ENCODE results near the gene TRPV4.

The TRPV4 gene

GRCh38 chr12:109758426-109759420 lies 74.5 kb downstream of the TRPV4 start:
- no peak overlapping the region for H3K4me3 ChIP-seq (ENCODE audit: low read length)
- DNase-seq (ENCODE audit: low read depth): no peak
- no peak for TF ChIP-seq CTCF (conservative IDR thresholded peaks at IDR 0.05; ENCODE audit: low read depth, low read length)

GRCh38 chr12:109757671-109758265 lies 75.4 kb downstream of the TRPV4 start:
- no peak overlapping the region for H3K4me3 ChIP-seq (ENCODE audit: low read length)
- DNase-seq (ENCODE audit: low read depth): no peak
- no peak for TF ChIP-seq CTCF (conservative IDR thresholded peaks at IDR 0.05; ENCODE audit: low read depth, low read length)

GRCh38 chr12:109756457-109756856 lies 76.7 kb downstream of the TRPV4 start:
- TF ChIP-seq CTCF (conservative IDR thresholded peaks at IDR 0.05; ENCODE audit: low read depth, low read length): no peak
- DNase-seq (ENCODE audit: low read depth): no peak
- H3K4me3 ChIP-seq (ENCODE audit: low read length): no peak overlapping the region

GRCh38 chr12:109753959-109754358 lies 79.2 kb downstream of the TRPV4 start:
- no peak for TF ChIP-seq CTCF (conservative IDR thresholded peaks at IDR 0.05; ENCODE audit: low read depth, low read length)
- DNase-seq (ENCODE audit: low read depth): no peak
- no peak overlapping the region for H3K4me3 ChIP-seq (ENCODE audit: low read length)

- no peak for TF ChIP-seq CTCF (conservative IDR thresholded peaks at IDR 0.05; ENCODE audit: low read depth, low read length)
- H3K4me3 ChIP-seq (ENCODE audit: low read length): no peak overlapping the region
- no peak for DNase-seq (ENCODE audit: low read depth)
Observed at GRCh38 chr12:109753054-109753401, 80.2 kb downstream of the TRPV4 start.

- DNase-seq (ENCODE audit: low read depth): no peak
- no peak for TF ChIP-seq CTCF (conservative IDR thresholded peaks at IDR 0.05; ENCODE audit: low read depth, low read length)
- H3K4me3 ChIP-seq (ENCODE audit: low read length): no peak overlapping the region
Observed at GRCh38 chr12:109752117-109753053, 80.8 kb downstream of the TRPV4 start.

Measured in retinal pigment epithelial cell (primary cell).